Heart right ventricle (tissue), 16 donors: ENCODE measurements around the gene MALRD1. TPM values are rescaled to one million over a fixed set of nuclear protein-coding genes. Genes with fewer than 3 reads are reported as not detected.
"Not testable (repeated sequence)": the region's sequence is repeated elsewhere in the genome, so short reads cannot be mapped to it uniquely, and the experiment has no call there.

Experiments used
- ATAC-seq, 8 donors: fragments of 200-7000 bp; cut with Tn5 transposase; one replicate each; pipeline ENCODE4 v1.9.1; 2020; ENCODE audit warnings: mild to moderate bottlenecking in 8 of 8, moderate library complexity in 8 of 8, moderate number of reproducible peaks in 1 of 8
- DNase-seq, 2 donors: peaks; one replicate each; pipeline ENCODE4 v3.0.0-alpha.2; 2020
- H3K27ac ChIP-seq, 10 donors: fragments of 200-600 bp; sonication (generic) in 2 of 10; one replicate each; pipeline versions ENCODE4 v1.5.0 to v1.8.0; 2020 to 2022; ENCODE audit warnings: mild to moderate bottlenecking in 3 of 10
- H3K27me3 ChIP-seq, 7 donors: fragments of 200-600 bp; one replicate each; pipeline ENCODE4 v1.8.0; 2021 to 2022; ENCODE audit warnings: mild to moderate bottlenecking in 2 of 7
- H3K36me3 ChIP-seq, 9 donors: fragments of 200-600 bp; sonication (generic) in 1 of 9; one replicate each; pipeline versions ENCODE4 v1.5.0 to v1.8.0; 2020 to 2022; ENCODE audit warnings: mild to moderate bottlenecking in 2 of 9
- H3K4me1 ChIP-seq, 9 donors: fragments of 200-600 bp; sonication (generic) in 1 of 9; one replicate each; pipeline versions ENCODE4 v1.5.0 to v1.8.0; 2020 to 2022; ENCODE audit warnings: mild to moderate bottlenecking in 4 of 9
- H3K4me3 ChIP-seq, 10 donors: fragments of 200-600 bp; sonication (generic) in 2 of 10; one replicate each; pipeline versions ENCODE4 v1.5.0 to v1.8.0; 2020 to 2022; ENCODE audit warnings: mild to moderate bottlenecking in 7 of 10, moderate library complexity in 2 of 10
- H3K9me3 ChIP-seq, 11 donors: fragments of 200-600 bp in 10 of 11; sonication (generic) in 2 of 11; one replicate each; pipeline versions ENCODE4 v1.5.0 to v1.8.0; 2013 to 2022; ENCODE audit warnings: mild to moderate bottlenecking in 2 of 11, control low read depth in 1 of 11, moderate library complexity in 1 of 11
- CTCF ChIP-seq, 9 donors: fragments of 200-600 bp; sonication (generic) in 2 of 9; IDR thresholded peaks; one replicate each; pipeline versions ENCODE4 v1.5.0 to v1.8.0; 2021 to 2022; ENCODE audit warnings: antibody characterized with exemption in 9 of 9, mild to moderate bottlenecking in 5 of 9, moderate library complexity in 1 of 9
- WGBS, 2 donors: extraction: QIAGEN DNeasy Blood & Tissue Kit; methylation state at CpG; one replicate each; pipeline ENCODE4 v1.1.7; 2013; ENCODE audit warnings: inconsistent platforms in 1 of 2; 5-methylcytosine and 5-hydroxymethylcytosine counted together
- intact Hi-C, 10 donors: fragments of 100-400 bp; cut with DNase I; formaldehyde crosslinking; loops; one replicate each; pipeline versions ENCODE4 v1.11.1 to v1.14.2; 2022
- polyA plus RNA-seq, 2 donors: library from polyadenylated mRNA; stranded (reverse); fragments of 200-250 nt; gene quantifications; one replicate each; pipeline ENCODE4 v1.2.3, GENCODE V29; 2013
- total RNA-seq, 10 donors: library from RNA; stranded (reverse); fragmentation: NEBNext Ultra II Directional in 3 of 10; extraction: Animal tissue kit (Norgen Biotek cat#: 25700) in 3 of 10; gene quantifications; one replicate each; pipeline versions ENCODE4 v1.2.1 to v1.2.4, GENCODE V29; 2021 to 2023
- donor health status: Arrhythmogenic right ventricular cardiomyopathy.
- donor health status: ischemic (EF 13 %, LVEDD 7.1; RV severe dilation, severe dysfunction).
- donor health status: healthy with polysubstance abuse.
- donor health status: DM: no; HTN: yes; CAD: no.
- donor health status: DM: no; HTN: no; CAD: no.
- donor health status: ischemic (EF 25% LVEDD 6.9; RV normal size, moderate dysfunction).
- donor health status: ischemic (EF 25% LVEDD 5.7; RV mildly dilated, moderate dysfunction).
- donor health status: healthy.
- donor health status: DM: yes; HTN: yes; CAD: no.
- donor health status: Ischemic cardiomyopathy.
- donor health status: ischemic (EF 35%, LVEDD 5.7; RV mildly dilated, moderate dysfunction).
- donor health status: nonischemic (EF 11% LVEDD 7.7; RV severe dilation, severe dysfunction).
- donor health status: DM: yes; HTN: yes; CAD: no.
- donor health status: PGD.
- donor health status: ischemic (EF 29% LVEDD 5.4; RV normal size, mild dysfunction).
- donor health status: nonischemic (EF 23%, LVEDD 6.1; RV moderate dilation, normal function).

Gene MALRD1
- total and polyA plus RNA-seq, 12 donors, result 0.10 to 2.2 (median 0.47) TPM

DNA sequence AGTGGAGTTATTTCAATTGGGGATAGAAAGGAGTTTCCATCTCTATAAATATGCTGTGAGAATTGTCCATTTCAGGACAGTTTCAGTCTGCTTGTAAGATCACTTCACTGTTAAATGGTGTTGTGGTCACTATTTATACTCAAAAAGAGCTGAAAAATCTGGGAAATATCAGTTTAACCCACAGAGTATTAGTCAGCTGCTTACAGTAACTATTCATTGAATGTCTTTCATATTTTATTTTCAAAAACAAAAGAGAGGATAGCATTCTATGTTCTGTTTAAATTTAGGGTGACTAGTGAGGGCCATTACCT, 682.3 kb downstream of the MALRD1 start:
- intact Hi-C loops, result no loop called here
- ATAC-seq (no peak), DNase-seq (no peak)
- H3K27me3 ChIP-seq, result no peaks in the 10 kb centered on the region
- H3K4me1 ChIP-seq, result no peaks in the 10 kb centered on the region
- peak overlapping the region in 1 of 10 donors; percentile 43 for H3K27ac ChIP-seq
- no peaks in the 10 kb centered on the region for H3K36me3 ChIP-seq
- H3K4me3 ChIP-seq, result no peak overlapping the region
- no peak for TF ChIP-seq CTCF (IDR thresholded peaks at IDR 0.05)
- H3K9me3 ChIP-seq, result no peaks in the 10 kb centered on the region

- DNase-seq, result no peak
- H3K9me3 ChIP-seq, result peaks cover 0 to 6% (median 0%) of the 10 kb centered on the region in 11 donors
- intact Hi-C loops, result no loop called here
- no peak for ATAC-seq
- no peaks in the 10 kb centered on the region for H3K4me1 ChIP-seq
- WGBS, 2 donors, result 98% methylated on average over 2 of the region's 2 CpGs
- no peaks in the 10 kb centered on the region for H3K36me3 ChIP-seq
- H3K4me3 ChIP-seq, result no peak overlapping the region
- no peak overlapping the region for H3K27ac ChIP-seq
- no peaks in the 10 kb centered on the region for H3K27me3 ChIP-seq
- TF ChIP-seq CTCF (IDR thresholded peaks at IDR 0.05), result no peak
These were observed 683.0 kb downstream of the MALRD1 start for GRCh38 chr10:19731560-19731959.

DNA sequence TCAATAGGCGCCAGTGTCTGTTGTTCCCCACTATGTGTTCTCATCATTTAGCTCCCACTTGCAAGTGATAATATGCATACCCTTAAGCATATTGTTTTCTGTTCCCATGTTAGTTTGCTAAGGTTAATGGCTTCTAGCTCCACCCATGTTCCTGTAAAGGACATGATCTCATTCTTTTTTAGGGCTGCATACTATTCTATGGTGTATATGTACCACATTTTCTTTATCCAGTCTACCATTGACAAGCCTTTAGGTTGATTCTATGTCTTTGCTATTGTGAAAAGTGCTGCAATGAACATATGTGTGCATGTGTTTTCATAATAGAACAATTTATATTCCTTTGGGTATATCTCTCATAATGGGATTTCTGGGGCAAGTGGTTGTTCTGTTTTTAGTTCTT, 689.8 kb downstream of the MALRD1 start:
- Histone ChIP-seq H3K27ac (no peak overlapping the region), H3K9me3 (peaks cover 0 to 15% (median 0%) of the 10 kb centered on the region in 11 donors), H3K4me3 (no peak overlapping the region), H3K27me3 (no peaks in the 10 kb centered on the region), H3K36me3 (no peaks in the 10 kb centered on the region), H3K4me1 (no peaks in the 10 kb centered on the region)
- TF ChIP-seq CTCF (IDR thresholded peaks at IDR 0.05), result no peak
- DNase-seq (no peak), ATAC-seq (no peak)
- WGBS, 2 donors, result 95 to 97% methylated on average over 1 of the region's 1 CpG
- intact Hi-C loops, result no loop called here

GRCh38 chr10:19739232-19739631, 690.6 kb downstream of the MALRD1 start:
- H3K36me3 ChIP-seq, intact Hi-C loops, H3K27me3 ChIP-seq, H3K4me1 ChIP-seq, H3K27ac ChIP-seq, H3K4me3 ChIP-seq, DNase-seq: not testable (repeated sequence)
- WGBS, 2 donors, result 76 to 77% methylated on average over 7 of the region's 7 CpGs
- ATAC-seq, result peak in 3 of 8 donors; percentile 42 to 76 (median 61)
- H3K9me3 ChIP-seq, result peaks cover 0 to 15% (median 0%) of the 10 kb centered on the region in 11 donors

DNA sequence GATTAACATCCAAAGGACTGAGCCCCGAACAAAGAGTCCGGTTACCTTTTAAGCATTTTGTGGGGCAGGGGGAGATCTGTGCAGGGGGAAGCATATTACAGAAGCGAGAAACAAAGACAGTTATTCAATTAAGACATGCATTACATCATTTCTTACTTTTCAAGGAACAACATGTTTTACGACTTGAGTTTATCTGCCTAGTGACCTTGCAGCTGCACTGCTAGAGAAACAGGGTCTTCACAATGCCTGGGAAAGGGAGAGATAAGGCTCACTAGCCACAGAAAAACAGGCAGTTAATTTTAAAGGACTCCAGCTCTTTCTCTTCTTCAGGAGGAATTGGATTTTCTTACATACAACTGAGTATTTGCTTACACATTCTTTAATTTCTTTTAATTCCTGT, 693.5 kb downstream of the MALRD1 start:
- DNase-seq, H3K4me3 ChIP-seq, H3K36me3 ChIP-seq, H3K9me3 ChIP-seq, H3K27me3 ChIP-seq, H3K4me1 ChIP-seq, H3K27ac ChIP-seq, intact Hi-C loops, ATAC-seq: not testable (repeated sequence)
- WGBS, 2 donors, result 38 to 41% methylated on average over 4 of the region's 4 CpGs

GRCh38 chr10:19745672-19746071, 697.1 kb downstream of the MALRD1 start:
- Histone ChIP-seq H3K27ac (no peak overlapping the region), H3K27me3 (no peaks in the 10 kb centered on the region)
- TF ChIP-seq CTCF (IDR thresholded peaks at IDR 0.05), result no peak

More at GRCh38 chr10:19745672-19746071, 697.1 kb downstream of the MALRD1 start:
- DNase-seq, result no peak
- H3K4me3 ChIP-seq, result no peak overlapping the region
- H3K4me1 ChIP-seq, result peaks cover 0 to 10% (median 0%) of the 10 kb centered on the region in 9 donors
- H3K9me3 ChIP-seq, result peaks cover 0 to 13% (median 0%) of the 10 kb centered on the region in 11 donors
- H3K36me3 ChIP-seq, result no peaks in the 10 kb centered on the region
- intact Hi-C loops, result no loop called here
- WGBS, 2 donors, result 87 to 89% methylated on average over 4 of the region's 4 CpGs
- ATAC-seq, result no peak
